GM06990 (cell line): Measurements from ENCODE around the gene LCE1A.

ENCODE experiments used
- DNase-seq: peaks from one replicate; pipeline ENCODE4 v3.0.0-alpha.2; 2011; ENCODE audit not compliant: insufficient read length; ENCODE audit errors: extremely low read depth
- H3K27me3 ChIP-seq: replicated peaks from 2 replicates; pipeline ENCODE4 v1.6.0; 2011; ENCODE audit warnings: low read length; ENCODE audit not compliant: control insufficient read depth, insufficient read depth
- H3K36me3 ChIP-seq: 2 replicates; pipeline ENCODE4 v1.5.1; 2011; ENCODE audit warnings: low read length; ENCODE audit not compliant: control insufficient read depth, insufficient read depth
- H3K4me3 ChIP-seq: replicated peaks from 2 replicates; pipeline ENCODE4 v1.5.1; 2011; ENCODE audit warnings: low read depth, mild to moderate bottlenecking, control low read depth, low read length
- CTCF ChIP-seq: IDR thresholded peaks from 2 replicates; pipeline ENCODE4 v1.5.1; 2011; ENCODE audit warnings: low read length, control low read depth, mild to moderate bottlenecking, inconsistent platforms; ENCODE audit not compliant: insufficient read depth, poor library complexity, severe bottlenecking

The LCE1A gene

GRCh38 chr1:152827173-152827572 is at the start of gene LCE1A:
Gene LCE1A (plus strand): TSS chr1:152827473. CDS start chr1:152827473, 0 bp downstream.
- DNase-seq = no peak
- no peaks in the 10 kb centered on the region; the same call in 1 of the 2 replicates for H3K27me3 ChIP-seq
- no peaks in the 10 kb centered on the region for H3K36me3 ChIP-seq
- no peak for TF ChIP-seq CTCF
- no peak within 1 kb of the TSS for H3K4me3 ChIP-seq

- H3K36me3 ChIP-seq = no peaks in the 10 kb centered on the region
- no peak overlapping the region for H3K4me3 ChIP-seq
- no peaks in the 10 kb centered on the region; the same call in 1 of the 2 replicates for H3K27me3 ChIP-seq
- no peak for DNase-seq
- peak; percentile 70 for TF ChIP-seq CTCF
Measured at GRCh38 chr1:152777510-152778137, 49.6 kb upstream of the LCE1A start.

- Histone ChIP-seq H3K4me3 (no peak overlapping the region), H3K36me3 (no peaks in the 10 kb centered on the region), H3K27me3 (no peaks in the 10 kb centered on the region; the same call in 1 of the 2 replicates)
- no peak for TF ChIP-seq CTCF
- no peak for DNase-seq
Measured at GRCh38 chr1:152783095-152783494, 44.2 kb upstream of the LCE1A start.

- TF ChIP-seq CTCF = no peak
- Histone ChIP-seq H3K27me3 (no peaks in the 10 kb centered on the region), H3K36me3 (no peaks in the 10 kb centered on the region), H3K4me3 (peak within 1 kb of the TSS; percentile 42)
- peak; percentile 6 for DNase-seq
Measured at GRCh38 chr1:152786077-152786476, 41.2 kb upstream of the LCE1A start, which contains the start of gene LCE1E. Gene LCE1E (plus strand): TSS chr1:152786257. CDS start chr1:152787300, 1,043 bp downstream.

- H3K36me3 ChIP-seq = no peaks in the 10 kb centered on the region
- H3K27me3 ChIP-seq = no peaks in the 10 kb centered on the region
- DNase-seq = no peak
- no peak for TF ChIP-seq CTCF
- no peak overlapping the region for H3K4me3 ChIP-seq
Measured at GRCh38 chr1:152795686-152796085, 31.6 kb upstream of the LCE1A start.
